Measurements from ENCODE around the gene SEPTIN12.

The SEPTIN12 gene

DNA sequence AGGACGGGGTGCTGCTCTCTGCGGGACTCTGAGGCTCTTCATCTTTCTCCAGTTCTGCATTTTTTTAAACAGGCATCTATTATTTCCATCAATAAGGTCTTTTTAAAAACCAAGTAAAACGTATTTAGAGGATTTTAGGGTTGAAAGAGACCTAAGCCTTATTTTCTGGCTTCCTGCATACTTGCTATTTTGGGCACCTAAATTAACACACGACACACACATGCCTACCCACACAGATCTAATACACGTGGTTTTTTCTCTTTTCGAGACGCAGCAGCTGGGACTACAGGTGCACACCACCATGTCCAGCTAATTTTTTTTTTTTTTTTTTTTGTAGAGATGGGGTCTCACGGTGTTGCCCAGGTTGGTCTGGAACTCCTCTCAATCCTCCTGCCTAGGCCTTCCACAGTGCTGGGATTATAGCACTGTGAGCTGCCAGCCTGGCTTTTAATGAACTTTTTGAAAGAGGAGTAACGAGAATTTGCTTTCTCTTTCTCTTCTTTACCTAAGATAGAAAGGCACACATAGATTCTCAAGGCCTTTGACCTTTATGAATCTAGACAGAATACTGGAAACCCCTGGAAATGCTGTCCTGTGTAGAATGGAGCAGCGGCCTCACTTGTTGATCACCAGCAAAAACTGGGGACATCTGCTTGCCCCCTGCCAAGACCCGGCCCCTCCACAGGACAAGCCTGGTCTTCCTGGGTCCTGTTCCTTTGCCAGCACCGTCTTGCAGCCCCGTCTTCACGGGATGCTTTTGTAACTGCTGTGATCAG lies 40.1 kb downstream of the SEPTIN12 start:
- ChIA-PET CTCF (interaction anchor here (0.7 to 1.5 kb wide), 4 partner anchors 10 to 42 kb away, joined by 3 to 10 read pairs (median 3); partner anchors contain the start of genes ANKS3 and DNAAF8), POLR2A (interaction anchor here (0.6 to 1.6 kb wide), 3 partner anchors 9 to 13 kb away, joined by 5 to 8 read pairs (median 5); partner anchors contain the start of genes ANKS3 and DNAAF8)
- no peak for DNase-seq (ENCODE audit: extremely low spot score)
- TF ChIP-seq, protein P1, sequence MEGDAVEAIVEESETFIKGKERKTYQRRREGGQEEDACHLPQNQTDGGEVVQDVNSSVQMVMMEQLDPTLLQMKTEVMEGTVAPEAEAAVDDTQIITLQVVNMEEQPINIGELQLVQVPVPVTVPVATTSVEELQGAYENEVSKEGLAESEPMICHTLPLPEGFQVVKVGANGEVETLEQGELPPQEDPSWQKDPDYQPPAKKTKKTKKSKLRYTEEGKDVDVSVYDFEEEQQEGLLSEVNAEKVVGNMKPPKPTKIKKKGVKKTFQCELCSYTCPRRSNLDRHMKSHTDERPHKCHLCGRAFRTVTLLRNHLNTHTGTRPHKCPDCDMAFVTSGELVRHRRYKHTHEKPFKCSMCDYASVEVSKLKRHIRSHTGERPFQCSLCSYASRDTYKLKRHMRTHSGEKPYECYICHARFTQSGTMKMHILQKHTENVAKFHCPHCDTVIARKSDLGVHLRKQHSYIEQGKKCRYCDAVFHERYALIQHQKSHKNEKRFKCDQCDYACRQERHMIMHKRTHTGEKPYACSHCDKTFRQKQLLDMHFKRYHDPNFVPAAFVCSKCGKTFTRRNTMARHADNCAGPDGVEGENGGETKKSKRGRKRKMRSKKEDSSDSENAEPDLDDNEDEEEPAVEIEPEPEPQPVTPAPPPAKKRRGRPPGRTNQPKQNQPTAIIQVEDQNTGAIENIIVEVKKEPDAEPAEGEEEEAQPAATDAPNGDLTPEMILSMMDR (IDR thresholded peaks at IDR 0.05; ENCODE audit: control extremely low read depth, extremely low read depth, low read depth, missing control alignments) = no peak

DNA sequence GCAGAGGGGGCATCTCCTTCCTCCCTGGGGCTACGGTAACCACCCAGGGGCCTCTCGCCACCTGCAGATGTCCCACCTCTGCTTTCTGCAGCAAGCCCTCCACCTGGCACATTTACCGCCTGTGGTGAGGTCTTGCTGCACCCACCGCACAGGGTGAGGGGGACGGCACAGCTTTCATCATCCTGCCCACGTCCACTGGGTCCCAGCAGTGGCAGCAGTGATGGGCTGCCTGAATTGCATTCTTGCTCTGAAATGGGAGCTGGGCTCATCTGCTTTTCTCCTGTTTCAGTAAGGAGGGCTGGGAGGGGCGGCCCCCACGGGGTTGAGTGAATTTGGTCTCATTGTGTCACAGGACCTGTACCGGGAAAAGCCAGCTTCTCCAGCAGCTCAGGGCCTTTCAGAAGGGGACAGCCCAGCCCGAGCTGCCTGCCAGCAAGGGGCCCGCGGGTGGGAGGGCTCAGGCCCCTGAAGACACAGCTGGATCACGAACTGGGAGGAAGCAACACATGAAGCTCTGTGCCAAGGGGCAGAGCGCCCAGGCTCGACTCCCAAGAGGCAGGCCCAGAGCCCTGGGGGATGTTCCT lies 41.1 kb downstream of the SEPTIN12 start:
- no peak for DNase-seq (ENCODE audit: extremely low spot score)
- ChIA-PET POLR2A (interaction anchor here (0.9 to 1.6 kb wide), 3 partner anchors 8 to 47 kb away, joined by 3 to 8 read pairs (median 5); partner anchors contain the start of genes ANKS3 and DNAAF8), CTCF (interaction anchor here (0.7 to 1.5 kb wide), 5 partner anchors 9 to 41 kb away, joined by 3 to 10 read pairs (median 3); partner anchors contain the start of genes ANKS3 and DNAAF8)
- TF ChIP-seq, protein P1 (IDR thresholded peaks at IDR 0.05; ENCODE audit: control extremely low read depth, extremely low read depth, low read depth, missing control alignments) = no peak

GRCh38 chr16:4746215-4746614 lies 41.9 kb downstream of the SEPTIN12 start:
- TF ChIP-seq, protein P1 (IDR thresholded peaks at IDR 0.05; ENCODE audit: control extremely low read depth, extremely low read depth, low read depth, missing control alignments) = no peak
- DNase-seq (ENCODE audit: extremely low spot score) = no peak
- CTCF ChIA-PET = interaction anchor here (1.3 kb wide), 1 partner anchor 10 kb away, joined by 3 read pairs; no protein-coding TSS in a partner anchor
- POLR2A ChIA-PET = no interaction called here

DNA sequence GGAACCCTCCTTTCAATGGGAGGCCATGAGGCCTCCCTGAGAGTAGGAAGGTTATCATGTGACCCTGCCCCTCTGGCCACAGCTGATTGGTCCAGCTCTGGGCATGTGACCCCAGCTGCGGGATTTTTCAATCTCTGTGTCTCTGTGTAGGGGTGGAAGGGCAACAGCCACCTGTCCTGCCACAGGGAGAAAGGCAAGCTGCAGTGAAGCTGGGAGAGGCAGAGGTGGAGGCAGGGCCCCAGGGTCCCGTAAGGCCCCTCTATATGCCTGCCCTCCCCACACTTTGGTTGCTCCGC lies 42.9 kb downstream of the SEPTIN12 start:
- POLR2A ChIA-PET = interaction anchor here (0.7 kb wide), 1 partner anchor 52 kb away, joined by 4 read pairs; the partner anchor contains the start of gene NUDT16L1
- CTCF ChIA-PET = interaction anchor here (2.0 to 2.1 kb wide), 2 partner anchors 10 to 11 kb away, joined by 4 to 6 read pairs; partner anchors contain the start of genes ANKS3 and DNAAF8
- no peak for DNase-seq (ENCODE audit: extremely low spot score)
- TF ChIP-seq, protein P1 (IDR thresholded peaks at IDR 0.05; ENCODE audit: control extremely low read depth, extremely low read depth, low read depth, missing control alignments) = no peak

DNA sequence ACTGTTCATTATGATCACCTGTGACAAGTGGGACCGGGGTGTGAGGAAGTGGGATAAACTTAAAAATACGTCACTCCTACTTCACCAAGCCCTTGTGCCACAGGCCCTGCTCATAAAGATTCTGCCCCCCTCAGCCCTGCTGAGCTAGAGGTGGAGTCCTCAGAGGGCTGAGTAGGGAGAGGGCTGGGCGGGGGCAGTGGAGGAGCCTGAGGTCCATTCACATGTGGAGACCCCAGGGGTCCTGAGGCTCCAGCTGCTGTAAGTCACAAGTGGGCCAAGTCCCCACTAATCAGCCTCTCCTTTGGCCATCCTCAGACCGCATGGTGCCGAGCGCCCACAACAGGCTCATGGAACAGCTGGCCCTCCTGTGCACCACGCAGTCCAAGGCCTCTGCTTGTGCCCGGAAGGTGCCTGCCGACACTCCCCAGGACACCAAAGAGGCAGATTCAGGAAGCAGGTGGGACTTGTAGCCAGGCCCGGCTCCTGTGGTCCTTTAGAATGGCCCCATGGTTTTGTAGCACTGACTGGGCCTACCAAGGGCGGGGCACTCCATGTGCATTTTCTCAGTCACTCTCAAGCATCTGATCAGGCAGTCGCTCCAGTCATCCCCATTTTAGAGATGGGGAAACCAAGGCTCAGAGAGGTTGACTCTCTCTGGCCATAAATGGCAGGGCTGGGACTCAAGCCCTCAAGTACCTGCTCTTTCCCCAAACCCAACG lies 43.4 kb downstream of the SEPTIN12 start:
- ChIA-PET CTCF (interaction anchor here (1.0 to 2.1 kb wide), 3 partner anchors 10 to 64 kb away, joined by 3 to 6 read pairs (median 4); partner anchors contain the start of genes ANKS3 and DNAAF8), POLR2A (no interaction called here)
- TF ChIP-seq, protein P1 (IDR thresholded peaks at IDR 0.05; ENCODE audit: control extremely low read depth, extremely low read depth, low read depth, missing control alignments) = no peak
- DNase-seq (ENCODE audit: extremely low spot score) = no peak

Data from GM10248 (cell line).